Large intestine (tissue), 3 donors: ENCODE measurements around the gene RPS6KA6. TPM values are rescaled to one million over a fixed set of nuclear protein-coding genes. Genes with fewer than 3 reads are reported as not detected.
"Not testable (repeated sequence)": the region's sequence is repeated elsewhere in the genome, so short reads cannot be mapped to it uniquely, and the experiment has no call there.

Source experiments
- DNase-seq, 2 donors: peaks; one replicate each; pipeline versions ENCODE4 v3.0.0 to v3.0.0-alpha.2; 2013
- H3K27ac ChIP-seq: one replicate; pipeline ENCODE4 v1.5.1; 2013; ENCODE audit warnings: low read length
- H3K27me3 ChIP-seq: 2 replicates; pipeline ENCODE4 v1.6.1; 2013; ENCODE audit warnings: low read length; ENCODE audit not compliant: control insufficient read depth, insufficient read depth
- H3K36me3 ChIP-seq: 2 replicates; pipeline ENCODE4 v1.6.1; 2013; ENCODE audit warnings: low read length; ENCODE audit not compliant: control insufficient read depth, insufficient read depth
- H3K4me1 ChIP-seq: one replicate; pipeline ENCODE4 v1.6.1; 2013; ENCODE audit warnings: low read length; ENCODE audit not compliant: control insufficient read depth, insufficient read depth
- H3K4me3 ChIP-seq: one replicate; pipeline ENCODE4 v1.5.1; 2013; ENCODE audit warnings: low read length
- H3K9me3 ChIP-seq: one replicate; pipeline ENCODE4 v1.6.1; 2013; ENCODE audit warnings: mild to moderate bottlenecking, low read depth, low read length, moderate library complexity; ENCODE audit not compliant: control insufficient read depth
- WGBS: methylation state at CpG from one replicate; pipeline ENCODE4 v1.1.5; 2013; ENCODE audit warnings: low lambda C conversion rate; ENCODE audit not compliant: insufficient coverage; 5-methylcytosine and 5-hydroxymethylcytosine counted together
- polyA plus RNA-seq: library from polyadenylated mRNA; unstranded; fragments of 120-200 nt; gene quantifications from one replicate; pipeline ENCODE4 v1.2.1, GENCODE V29; 2013

The RPS6KA6 gene
- polyA plus RNA-seq, 1 donor: 8.2 TPM

DNA sequence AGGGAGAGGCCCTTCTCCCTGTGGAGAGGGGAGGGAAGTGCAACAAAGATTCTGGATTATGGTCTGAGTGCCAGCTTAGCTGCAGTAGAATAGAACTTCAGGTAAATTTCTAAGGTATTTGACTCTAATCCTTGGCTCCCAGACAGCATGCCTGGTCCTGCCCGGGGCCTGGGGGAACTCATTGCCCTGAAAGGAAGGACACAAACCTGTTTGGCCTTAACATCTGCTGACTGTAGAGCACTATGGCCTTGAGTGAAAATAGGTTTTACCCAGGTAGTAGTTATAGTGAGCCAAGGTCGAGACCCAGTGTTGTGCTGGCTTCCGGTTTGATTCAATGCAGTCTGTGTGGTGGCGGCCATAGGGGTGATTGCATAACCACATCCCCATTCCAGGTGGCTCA is 64.4 kb downstream of the RPS6KA6 start:
- Histone ChIP-seq H3K27ac (no peak overlapping the region), H3K36me3 (no peaks in the 10 kb centered on the region), H3K27me3 (no peaks in the 10 kb centered on the region), H3K4me1 (no peaks in the 10 kb centered on the region), H3K4me3 (no peak overlapping the region), H3K9me3 (no peaks in the 10 kb centered on the region)
- no peak for DNase-seq
- no CpG with 5 or more reads among the region's 4 CpGs for WGBS

DNA sequence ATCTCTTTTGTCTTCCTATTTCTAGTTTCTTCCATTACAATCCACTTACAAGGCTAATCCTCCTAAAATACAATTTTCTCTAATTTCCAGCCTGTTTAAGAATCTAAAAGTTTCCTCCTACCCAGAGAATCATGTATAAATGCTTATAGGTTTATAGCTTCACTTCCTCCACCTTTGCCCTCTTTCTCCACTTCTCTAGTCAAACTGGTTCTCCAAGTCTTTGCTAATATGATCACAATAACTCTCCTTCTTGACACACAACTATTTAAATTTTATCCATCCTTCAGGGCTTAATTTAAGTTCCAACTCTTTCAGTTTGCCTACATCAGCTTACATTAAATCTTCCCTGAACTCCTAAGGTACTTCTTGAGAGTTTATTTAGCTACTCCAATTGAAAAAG is 69.2 kb downstream of the RPS6KA6 start:
- Histone ChIP-seq H3K36me3 (no peaks in the 10 kb centered on the region), H3K27ac (peak overlapping the region; percentile 73), H3K4me1 (no peaks in the 10 kb centered on the region), H3K4me3 (no peak overlapping the region), H3K9me3 (no peaks in the 10 kb centered on the region), H3K27me3 (no peaks in the 10 kb centered on the region)
- peak; percentile 42 to 75 for DNase-seq

GRCh38 chrX:84118315-84118714 is 69.7 kb downstream of the RPS6KA6 start:
- Histone ChIP-seq H3K27ac (peak overlapping the region; percentile 73), H3K36me3 (no peaks in the 10 kb centered on the region), H3K27me3 (no peaks in the 10 kb centered on the region), H3K4me1 (no peaks in the 10 kb centered on the region), H3K9me3 (no peaks in the 10 kb centered on the region), H3K4me3 (no peak overlapping the region)
- no CpG with 5 or more reads among the region's 4 CpGs for WGBS
- DNase-seq: no peak

DNA sequence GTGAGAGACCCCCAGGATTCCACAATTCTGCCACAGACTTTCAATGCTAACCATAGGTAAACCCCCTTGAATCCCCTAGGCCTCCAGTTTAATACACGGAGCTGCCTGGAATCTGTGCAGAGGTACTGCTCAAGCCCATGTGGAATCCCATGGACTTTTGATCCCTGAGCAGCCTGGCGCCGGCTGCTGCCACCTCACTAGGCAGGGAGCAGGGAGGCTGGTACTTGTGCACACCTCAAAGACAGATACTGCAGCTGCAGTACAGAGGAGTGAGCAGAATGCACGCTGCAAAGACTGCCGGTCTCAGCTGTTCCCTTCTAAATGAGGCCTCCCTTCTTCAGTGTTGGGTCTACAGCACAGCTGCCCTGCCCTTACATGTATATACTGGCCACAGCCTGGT is 79.4 kb downstream of the RPS6KA6 start:
- Histone ChIP-seq H3K4me1 (peaks cover 2% of the 10 kb centered on the region), H3K27ac (no peak overlapping the region), H3K27me3 (no peaks in the 10 kb centered on the region), H3K9me3 (no peaks in the 10 kb centered on the region), H3K36me3 (no peaks in the 10 kb centered on the region), H3K4me3 (no peak overlapping the region)
- DNase-seq: peak; percentile 29 to 53
- no CpG with 5 or more reads among the region's 5 CpGs for WGBS

DNA sequence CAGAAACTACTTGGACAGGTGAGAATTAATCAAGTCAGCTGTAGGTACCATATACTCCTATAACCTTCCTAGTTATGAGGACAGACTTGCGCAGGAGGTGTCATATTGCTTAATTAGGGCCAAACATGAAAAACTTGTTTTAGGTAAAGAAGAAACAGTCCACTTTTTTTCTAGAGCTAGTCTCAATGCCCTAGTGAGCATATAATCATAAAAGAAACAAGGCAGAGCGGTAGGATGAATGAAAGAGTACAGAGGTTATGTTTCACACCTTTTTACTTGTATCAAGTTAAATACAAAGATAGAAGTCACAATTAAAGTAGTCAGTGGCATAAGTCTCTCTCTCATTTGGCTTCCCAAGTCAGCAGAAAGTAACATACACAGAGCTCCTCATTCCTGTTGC is 88.9 kb downstream of the RPS6KA6 start:
- WGBS: no CpG with 5 or more reads among the region's 2 CpGs
- DNase-seq: no peak
- Histone ChIP-seq H3K27me3 (no peaks in the 10 kb centered on the region), H3K4me3 (no peak overlapping the region), H3K9me3 (no peaks in the 10 kb centered on the region), H3K4me1 (no peaks in the 10 kb centered on the region), H3K36me3 (no peaks in the 10 kb centered on the region), H3K27ac (no peak overlapping the region)

DNA sequence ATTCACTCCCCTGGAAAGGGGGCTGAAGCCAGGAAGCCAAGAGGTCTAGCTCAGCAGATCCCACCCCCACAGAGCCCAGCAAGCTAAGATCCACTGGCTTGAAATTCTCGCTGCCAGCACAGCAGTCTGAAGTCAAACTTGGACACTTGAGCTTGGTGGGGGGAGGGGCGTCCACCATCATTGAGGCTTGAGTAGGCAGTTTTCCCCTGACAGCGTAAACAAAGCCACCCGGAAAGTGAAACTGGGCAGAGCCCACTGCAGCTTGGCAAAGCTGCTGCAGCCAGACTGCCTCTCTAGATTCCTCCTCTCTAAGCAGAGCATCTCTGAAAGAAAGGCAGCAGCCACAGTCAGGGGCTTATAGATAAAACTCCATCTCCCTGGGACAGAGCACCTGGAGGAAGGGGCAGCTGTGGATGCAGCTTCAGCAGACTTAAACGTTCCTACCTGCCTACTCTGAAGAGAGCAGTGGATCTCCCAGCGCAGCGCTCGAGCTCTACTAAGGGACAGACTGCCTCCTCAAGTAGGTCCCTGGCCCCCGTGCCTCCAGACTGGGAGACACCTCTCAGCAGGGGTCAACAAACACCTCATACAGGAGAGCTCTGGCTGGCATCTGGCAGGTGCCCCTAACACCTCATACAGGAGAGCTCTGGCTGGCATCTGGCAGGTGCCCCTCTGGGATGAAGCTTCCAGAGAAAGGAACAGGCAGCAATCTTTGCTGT is 108.4 kb downstream of the RPS6KA6 start:
- H3K9me3 ChIP-seq, H3K27ac ChIP-seq, H3K36me3 ChIP-seq, H3K4me1 ChIP-seq, H3K27me3 ChIP-seq, H3K4me3 ChIP-seq, DNase-seq: not testable (repeated sequence)
- WGBS: no CpG with 5 or more reads among the region's 9 CpGs

DNA sequence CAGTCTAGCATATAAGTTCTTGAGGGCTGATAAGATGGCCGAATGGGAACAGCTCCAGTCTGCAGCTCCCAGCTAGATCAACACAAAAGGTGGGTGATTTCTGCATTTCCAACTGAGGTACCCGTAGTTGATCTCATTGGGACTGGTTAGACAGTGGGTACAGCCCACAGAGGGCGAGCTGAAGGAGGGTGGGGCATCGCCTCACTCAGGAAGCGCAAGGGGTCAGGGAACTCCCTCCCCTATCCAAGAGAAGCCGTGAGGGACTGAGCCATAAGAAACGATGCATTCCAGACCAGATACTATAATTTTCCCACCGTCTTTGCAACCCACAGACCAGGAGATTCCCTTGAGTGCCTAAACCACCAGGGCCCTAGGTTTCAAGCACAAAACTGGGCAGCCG is 109.0 kb downstream of the RPS6KA6 start:
- WGBS: no CpG with 5 or more reads among the region's 9 CpGs
- no peaks in the 10 kb centered on the region for H3K9me3 ChIP-seq
- H3K4me1 ChIP-seq: no peaks in the 10 kb centered on the region
- no peaks in the 10 kb centered on the region for H3K36me3 ChIP-seq
- DNase-seq: no peak
- H3K27ac ChIP-seq: no peak overlapping the region
- no peaks in the 10 kb centered on the region for H3K27me3 ChIP-seq
- H3K4me3 ChIP-seq: no peak overlapping the region

DNA sequence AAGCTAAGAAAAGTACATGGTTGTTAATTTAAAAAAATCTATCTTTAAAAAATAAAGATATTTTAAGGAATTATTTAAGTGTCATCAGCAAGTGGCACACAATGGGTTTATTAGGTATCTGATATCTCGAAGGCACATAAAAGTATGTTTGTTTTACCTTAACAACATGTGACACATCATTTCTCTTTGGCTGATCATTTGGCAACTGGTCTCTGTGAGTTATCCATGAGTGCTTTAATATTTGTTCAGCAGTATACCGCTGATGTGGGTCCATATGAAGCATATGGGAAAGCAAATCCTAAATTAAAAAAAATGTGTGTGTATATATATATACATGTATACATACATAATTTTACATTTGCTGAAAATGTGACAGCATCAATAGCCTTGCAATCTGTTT is 123.2 kb downstream of the RPS6KA6 start:
- Histone ChIP-seq H3K4me3 (no peak overlapping the region), H3K9me3 (no peaks in the 10 kb centered on the region), H3K27me3 (no peaks in the 10 kb centered on the region), H3K4me1 (no peaks in the 10 kb centered on the region), H3K36me3 (no peaks in the 10 kb centered on the region), H3K27ac (no peak overlapping the region)
- no peak for DNase-seq
- WGBS: no CpG with 5 or more reads among the region's 2 CpGs

DNA sequence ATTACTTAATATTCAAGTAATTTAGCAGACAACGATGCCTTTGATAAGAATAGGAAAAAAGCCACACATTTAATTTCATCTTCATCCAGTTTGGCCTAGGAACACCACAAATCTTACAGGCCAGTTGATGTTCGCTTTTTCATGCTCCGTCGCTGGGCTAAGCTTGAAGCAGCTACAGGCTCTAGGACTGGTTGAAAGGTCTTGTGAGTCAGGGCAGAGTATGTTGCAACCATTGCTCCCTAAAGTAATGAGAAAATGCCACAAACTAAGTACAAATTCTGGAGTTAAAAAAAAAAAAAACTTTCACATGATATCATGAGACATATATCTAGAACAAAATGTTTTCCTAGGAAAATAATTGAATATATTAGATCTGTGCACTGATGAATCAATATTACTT is 123.8 kb downstream of the RPS6KA6 start:
- H3K4me1 ChIP-seq: no peaks in the 10 kb centered on the region
- no peaks in the 10 kb centered on the region for H3K9me3 ChIP-seq
- no peaks in the 10 kb centered on the region for H3K27me3 ChIP-seq
- no peak for DNase-seq
- no peak overlapping the region for H3K27ac ChIP-seq
- H3K36me3 ChIP-seq: no peaks in the 10 kb centered on the region
- no CpG with 5 or more reads among the region's 4 CpGs for WGBS
- no peak overlapping the region for H3K4me3 ChIP-seq

DNA sequence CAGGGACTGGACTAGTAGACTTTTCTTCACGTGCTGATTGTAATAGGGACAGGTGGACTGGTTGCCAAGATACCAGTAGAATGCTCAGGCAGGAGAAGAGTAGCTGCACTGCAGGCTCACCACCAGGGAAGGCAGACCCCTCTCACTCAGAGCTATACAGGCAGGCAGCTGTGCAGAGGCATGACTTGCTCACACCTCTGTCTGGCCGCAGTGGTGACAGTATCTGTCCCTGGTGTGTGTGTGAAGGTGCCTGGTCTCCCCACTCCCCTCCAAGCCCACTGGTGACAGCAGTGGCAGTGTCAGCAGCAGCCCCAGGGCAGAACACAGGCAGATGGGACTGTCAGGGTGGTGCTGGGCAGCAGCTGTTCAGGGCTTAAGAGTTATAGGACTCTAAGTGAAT is 140.7 kb downstream of the RPS6KA6 start:
- Histone ChIP-seq H3K36me3 (no peaks in the 10 kb centered on the region), H3K27me3 (no peaks in the 10 kb centered on the region), H3K4me1 (peaks cover 2% of the 10 kb centered on the region), H3K4me3 (no peak overlapping the region), H3K27ac (no peak overlapping the region), H3K9me3 (no peaks in the 10 kb centered on the region)
- DNase-seq: peak in 1 of 2 donors; percentile 1
- WGBS: no CpG with 5 or more reads among the region's 2 CpGs

DNA sequence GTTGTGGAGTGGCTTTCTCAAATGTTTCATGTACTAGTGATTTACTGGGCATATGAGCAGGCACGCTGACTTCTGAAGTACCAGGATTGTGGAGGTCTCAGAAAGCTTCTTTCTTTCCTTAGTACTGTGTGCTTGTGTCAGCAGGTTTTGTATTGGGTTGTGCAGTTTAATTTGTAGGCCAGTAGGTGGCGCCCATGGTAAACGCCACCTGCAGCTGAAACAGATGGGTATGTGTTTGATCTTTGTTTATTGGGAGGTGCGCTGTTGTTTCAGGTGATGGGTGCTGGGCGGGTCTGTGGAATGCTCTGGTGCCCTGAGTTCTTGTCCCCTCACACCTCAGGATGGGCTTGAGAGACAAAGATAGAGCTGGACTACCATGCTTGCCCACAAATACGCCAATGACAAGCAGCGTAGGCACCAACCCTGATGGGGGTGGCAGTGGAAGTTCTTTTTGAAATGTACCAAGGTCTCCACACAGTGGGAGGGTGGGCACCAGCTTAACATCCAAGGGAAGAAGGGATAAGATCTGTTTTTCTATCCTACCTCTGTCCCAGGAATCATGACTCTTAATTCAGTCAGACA is 141.5 kb downstream of the RPS6KA6 start:
- Histone ChIP-seq H3K9me3 (no peaks in the 10 kb centered on the region), H3K4me3 (no peak overlapping the region), H3K27me3 (no peaks in the 10 kb centered on the region), H3K36me3 (no peaks in the 10 kb centered on the region), H3K4me1 (peaks cover 2% of the 10 kb centered on the region), H3K27ac (no peak overlapping the region)
- no CpG with 5 or more reads among the region's 7 CpGs for WGBS
- peak; percentile 17 to 26 for DNase-seq
